GM12801 (cell line): ENCODE measurements around the gene RBBP8NL.

Source experiments
- CTCF ChIP-seq: IDR thresholded peaks from one replicate; pipeline ENCODE4 v1.5.1; 2011; ENCODE audit warnings: control low read depth; ENCODE audit not compliant: insufficient read length; ENCODE audit errors: extremely low read depth

RBBP8NL gene

GRCh38 chr20:62405108-62405980 lies 22.0 kb downstream of the RBBP8NL start:
- no peak for TF ChIP-seq CTCF

- TF ChIP-seq CTCF: no peak
Observed at GRCh38 chr20:62404761-62405107, 22.6 kb downstream of the RBBP8NL start.

- TF ChIP-seq CTCF: no peak
Observed at GRCh38 chr20:62404112-62404665, 23.1 kb downstream of the RBBP8NL start.

- TF ChIP-seq CTCF: no peak
Observed at GRCh38 chr20:62403331-62403730, 24.0 kb downstream of the RBBP8NL start.

GRCh38 chr20:62402456-62403150 lies 24.7 kb downstream of the RBBP8NL start:
- TF ChIP-seq CTCF: no peak

GRCh38 chr20:62401331-62401779 lies 26.0 kb downstream of the RBBP8NL start:
- TF ChIP-seq CTCF: no peak

- no peak for TF ChIP-seq CTCF
Observed at GRCh38 chr20:62400541-62400940, 26.8 kb downstream of the RBBP8NL start.
